OCI-LY1 (cell line): Measurements from ENCODE around the gene HOXA5.

ENCODE experiments used
- CTCF ChIP-seq: fragments of 200-600 bp; sonication (generic), shearing (Covaris generic); IDR thresholded peaks from 2 replicates; pipeline ENCODE4 v1.5.1; 2017; ENCODE audit warnings: mild to moderate bottlenecking, antibody characterized with exemption, low read length, moderate library complexity, mixed read lengths
- EZH2 ChIP-seq: fragments of 200-600 bp; sonication (generic), shearing (Covaris generic); IDR thresholded peaks from 2 replicates; pipeline ENCODE4 v1.8.0; 2017; ENCODE audit warnings: borderline replicate concordance, mixed run types, mild to moderate bottlenecking, antibody characterized with exemption, low read length, moderate library complexity, mixed read lengths

GRCh38 chr7:27096768-27097514, 46.5 kb downstream of the HOXA5 start:
- no peak for TF ChIP-seq CTCF
- no peak for TF ChIP-seq EZH2
